ENCODE data around the gene DNM2.

GRCh38 chr19:10854350-10855089 lies 136.6 kb downstream of the DNM2 start:
- TF ChIP-seq CTCF (IDR thresholded peaks at IDR 0.05) = no peak
- no peak for TF ChIP-seq POLR2A (IDR thresholded peaks at IDR 0.05)
- no peak for TF ChIP-seq POLR2AphosphoS5 (IDR thresholded peaks at IDR 0.05)
